A673 (cell line): ENCODE measurements around the gene RBMS1. TPM values are rescaled to one million over a fixed set of nuclear protein-coding genes. Genes with fewer than 3 reads are reported as not detected.
A peak's percentile ranks its signal among the peaks of the same experiment; 100 is the strongest.

Experiments
- BruUV-seq: library from RNA; stranded (reverse); fragments of 400-500 nt; replicated peaks from 2 replicates; lab custom pipeline; 2021; lab: Mats Ljungman, UMichigan
- CTCF ChIA-PET: fragments of 300-600 bp; sonication (Branson Sonifier 250); formaldehyde crosslinking; loops from one replicate; lab custom pipeline; 2022; ENCODE audit warnings: antibody characterized with exemption; lab: Charles Lee
- POLR2A ChIA-PET: fragments of 300-600 bp; sonication (Branson Sonifier 250); formaldehyde crosslinking; loops from one replicate; lab custom pipeline; 2022; ENCODE audit warnings: antibody characterized with exemption; ENCODE audit not compliant: low non-redundant PET; lab: Charles Lee
- DNase-seq: peaks from one replicate; pipeline ENCODE4 v3.0.0-alpha.2; 2015; ENCODE audit warnings: low spot score
- H3K27ac ChIP-seq: fragments of 200-600 bp; sonication (generic); 2 replicates; pipeline ENCODE4 v1.5.1; 2016; ENCODE audit warnings: mixed run types, low read depth, mild to moderate bottlenecking, mixed read lengths, antibody characterized with exemption, low read length; ENCODE audit not compliant: poor library complexity, severe bottlenecking
- H3K27me3 ChIP-seq: fragments of 200-600 bp; sonication (generic); replicated peaks from 2 replicates; pipeline ENCODE4 v1.6.1; 2017; ENCODE audit warnings: mixed run types, low read depth, mild to moderate bottlenecking, mixed read lengths, antibody characterized with exemption, low read length; ENCODE audit not compliant: insufficient read depth, poor library complexity
- H3K36me3 ChIP-seq: fragments of 200-600 bp; sonication (generic); 2 replicates; pipeline ENCODE4 v1.6.1; 2016; ENCODE audit warnings: mixed run types, mild to moderate bottlenecking, mixed read lengths, antibody characterized with exemption, low read length; ENCODE audit not compliant: insufficient read depth, poor library complexity, severe bottlenecking
- H3K4me1 ChIP-seq: fragments of 200-600 bp; sonication (generic); 2 replicates; pipeline ENCODE4 v1.6.1; 2017; ENCODE audit warnings: mixed run types, mild to moderate bottlenecking, mixed read lengths, antibody characterized with exemption, low read length; ENCODE audit not compliant: insufficient read depth, poor library complexity, severe bottlenecking
- H3K4me3 ChIP-seq: fragments of 200-600 bp; sonication (generic); 2 replicates; pipeline ENCODE4 v1.5.1; 2016; ENCODE audit warnings: low read depth, mixed run types, mild to moderate bottlenecking, mixed read lengths, low read length; ENCODE audit not compliant: poor library complexity, severe bottlenecking
- H3K9me3 ChIP-seq: fragments of 200-600 bp; sonication (generic); 2 replicates; pipeline ENCODE4 v1.6.1; 2016; ENCODE audit warnings: mixed run types, low read depth, mild to moderate bottlenecking, mixed read lengths, antibody characterized with exemption, low read length; ENCODE audit not compliant: poor library complexity, severe bottlenecking
- CTCF ChIP-seq: fragments of 300-800, 200-600 bp; sonication (generic); conservative IDR thresholded peaks from 2 replicates; pipeline ENCODE4 v1.5.1; 2017; ENCODE audit warnings: low read depth, mild to moderate bottlenecking, antibody characterized with exemption, low read length, moderate library complexity, mixed read lengths
- EZH2 ChIP-seq: fragments of 200-600 bp; sonication (generic); IDR thresholded peaks from 2 replicates; pipeline ENCODE4 v1.6.1; 2017; ENCODE audit warnings: borderline replicate concordance, low read depth, mild to moderate bottlenecking, mixed read lengths, antibody characterized with exemption, low read length; ENCODE audit not compliant: poor library complexity, severe bottlenecking
- intact Hi-C: fragments of 100-400 bp; cut with micrococcal nuclease; formaldehyde crosslinking; loops from one replicate; pipeline ENCODE4 v1.10.0; 2022; ENCODE audit not compliant: unreplicated experiment
- total RNA-seq: library from RNA; stranded (reverse); gene quantifications from 2 replicates; pipeline ENCODE4 v1.2.3, GENCODE V29; 2021

Gene RBMS1
- total RNA-seq, 1 experiment from 2014 or later, result 84.9 TPM

- no TSS peak for BruUV-seq
- H3K4me3 ChIP-seq, result no peak overlapping the region
- DNase-seq, result no peak
- H3K36me3 ChIP-seq, result no peaks in the 10 kb centered on the region
- ChIA-PET CTCF (no interaction called here), POLR2A (no interaction called here)
- peak overlapping the region; percentile 67 for H3K27ac ChIP-seq
- no peaks in the 10 kb centered on the region for H3K27me3 ChIP-seq
- intact Hi-C loops, result no loop called here
- H3K4me1 ChIP-seq, result peaks cover 81% of the 10 kb centered on the region
- no peaks in the 10 kb centered on the region for H3K9me3 ChIP-seq
- TF ChIP-seq EZH2 (no peak), CTCF (no peak)
Observed at GRCh38 chr2:160380000-160380570, 113.5 kb downstream of the RBMS1 start.

DNA sequence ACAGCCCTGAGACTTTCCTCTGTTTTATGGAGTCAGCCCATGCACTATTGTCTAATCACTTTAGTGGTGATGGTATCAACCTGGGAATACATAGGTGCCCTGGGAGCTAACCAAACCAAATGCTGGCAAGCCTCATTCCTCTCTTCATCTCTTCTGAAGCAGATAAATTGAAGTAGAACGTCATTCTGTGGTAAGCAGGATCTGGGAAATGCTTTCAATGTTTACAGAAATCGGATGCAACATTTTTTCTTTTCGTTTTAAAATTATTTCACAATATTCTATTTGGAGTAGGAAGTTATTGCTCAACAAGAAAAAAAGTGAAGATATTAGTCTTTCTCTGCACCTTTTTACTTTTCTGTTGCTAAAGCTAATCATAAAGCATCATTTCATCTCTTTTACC, 114.2 kb downstream of the RBMS1 start:
- no peaks in the 10 kb centered on the region for H3K27me3 ChIP-seq
- BruUV-seq, result no TSS peak
- H3K27ac ChIP-seq, result peak overlapping the region; percentile 67
- H3K4me1 ChIP-seq, result peaks cover 84% of the 10 kb centered on the region
- ChIA-PET CTCF (no interaction called here), POLR2A (no interaction called here)
- TF ChIP-seq EZH2 (no peak), CTCF (no peak)
- H3K36me3 ChIP-seq, result no peaks in the 10 kb centered on the region
- DNase-seq, result no peak
- no peak overlapping the region for H3K4me3 ChIP-seq
- intact Hi-C loops, result no loop called here
- no peaks in the 10 kb centered on the region for H3K9me3 ChIP-seq

DNA sequence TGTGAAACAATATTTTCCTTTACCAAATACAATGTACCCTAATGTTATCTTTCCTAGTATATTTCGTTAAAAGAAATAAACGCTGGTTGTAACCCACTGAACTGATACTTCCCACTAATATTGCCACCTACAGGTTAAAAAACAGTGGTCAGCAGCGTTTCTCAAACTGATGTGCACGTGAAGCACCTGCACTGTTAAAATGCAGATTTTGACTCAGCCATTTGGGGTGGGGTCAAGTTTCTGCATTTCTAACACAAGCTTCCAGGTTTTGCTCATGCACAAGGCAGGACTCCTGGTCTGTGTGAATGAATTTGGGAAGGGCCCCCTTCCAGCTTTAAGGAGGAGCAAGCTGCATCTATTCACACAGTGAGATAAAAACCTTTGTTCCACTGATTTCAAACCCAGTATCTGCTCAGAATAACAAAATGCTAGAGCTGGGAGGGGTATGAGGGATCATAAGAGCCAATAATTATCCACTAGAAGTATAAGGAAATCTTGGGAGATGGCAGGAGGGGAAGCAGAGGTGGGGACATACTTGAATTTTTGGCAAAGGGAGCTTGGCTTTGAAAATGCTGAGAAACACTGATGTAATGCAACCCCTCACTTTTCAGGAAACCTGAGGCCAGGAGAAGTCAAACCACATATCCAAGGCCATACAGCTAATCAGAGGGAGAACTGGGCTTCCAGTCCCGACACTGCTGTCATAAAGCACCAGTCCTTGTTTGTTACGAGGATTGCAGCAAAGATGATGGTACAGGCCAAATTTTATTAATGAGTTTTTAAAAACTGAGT, 116.2 kb downstream of the RBMS1 start:
- no peak for DNase-seq
- Histone ChIP-seq H3K4me3 (no peak overlapping the region), H3K4me1 (peaks cover 94% of the 10 kb centered on the region), H3K27me3 (no peaks in the 10 kb centered on the region), H3K36me3 (no peaks in the 10 kb centered on the region), H3K9me3 (no peaks in the 10 kb centered on the region), H3K27ac (peak overlapping the region; percentile 41)
- BruUV-seq, result no TSS peak
- POLR2A ChIA-PET, result interaction anchor here (0.7 kb wide), 1 partner anchor 40 kb away, joined by 3 read pairs; no protein-coding TSS in a partner anchor
- intact Hi-C loops, result no loop called here
- CTCF ChIA-PET, result no interaction called here
- TF ChIP-seq CTCF (peak; percentile 40; the same call in 1 of the 2 replicates), EZH2 (no peak)
